Activated CD4-positive, alpha-beta memory T cell treated with anti-CD3 and anti-CD28 coated beads for 36 hours (primary cell): ENCODE data around the gene LRCH3. TPM values are rescaled to one million over a fixed set of nuclear protein-coding genes. Genes with fewer than 3 reads are reported as not detected.

Experiments used
- CTCF ChIA-PET: fragments of 350-600 bp; sonication (Branson Sonifier 250); formaldehyde crosslinking; loops from one replicate; lab custom pipeline; 2021; ENCODE audit warnings: antibody characterized with exemption, inconsistent platforms; lab: Charles Lee
- POLR2A ChIA-PET: fragments of 350-600 bp; sonication (Branson Sonifier 250); formaldehyde crosslinking; loops from one replicate; lab custom pipeline; 2021; ENCODE audit warnings: antibody characterized with exemption; lab: Charles Lee
- DNase-seq: peaks from one replicate; pipeline ENCODE4 v3.0.0-alpha.2; 2020
- H3K27ac Mint-ChIP-seq: one replicate; pipeline ENCODE4 v1.8.0; 2021; ENCODE audit warnings: mixed read lengths
- H3K27me3 Mint-ChIP-seq: one replicate; pipeline ENCODE4 v1.8.0; 2021; ENCODE audit warnings: mixed read lengths
- H3K36me3 Mint-ChIP-seq: one replicate; pipeline ENCODE4 v1.8.0; 2021; ENCODE audit warnings: mixed read lengths
- H3K4me1 Mint-ChIP-seq: one replicate; pipeline ENCODE4 v1.8.0; 2021; ENCODE audit warnings: low read depth, mixed read lengths
- H3K4me3 Mint-ChIP-seq: one replicate; pipeline ENCODE4 v1.8.0; 2021; ENCODE audit warnings: mild to moderate bottlenecking, mixed read lengths
- H3K9me3 Mint-ChIP-seq: one replicate; pipeline ENCODE4 v1.8.0; 2021; ENCODE audit warnings: mixed read lengths
- intact Hi-C: fragments of 100-400 bp; cut with micrococcal nuclease; formaldehyde crosslinking; loops from one replicate; pipeline ENCODE4 v1.15.1; 2023
- total RNA-seq, 2 experiments: library from RNA; stranded (reverse); gene quantifications; one replicate each; pipeline ENCODE4 v1.2.3, GENCODE V29; 2021

The LRCH3 gene
- 10 to 100 TPM; 50.1 to 51.1 TPM for total RNA-seq

DNA sequence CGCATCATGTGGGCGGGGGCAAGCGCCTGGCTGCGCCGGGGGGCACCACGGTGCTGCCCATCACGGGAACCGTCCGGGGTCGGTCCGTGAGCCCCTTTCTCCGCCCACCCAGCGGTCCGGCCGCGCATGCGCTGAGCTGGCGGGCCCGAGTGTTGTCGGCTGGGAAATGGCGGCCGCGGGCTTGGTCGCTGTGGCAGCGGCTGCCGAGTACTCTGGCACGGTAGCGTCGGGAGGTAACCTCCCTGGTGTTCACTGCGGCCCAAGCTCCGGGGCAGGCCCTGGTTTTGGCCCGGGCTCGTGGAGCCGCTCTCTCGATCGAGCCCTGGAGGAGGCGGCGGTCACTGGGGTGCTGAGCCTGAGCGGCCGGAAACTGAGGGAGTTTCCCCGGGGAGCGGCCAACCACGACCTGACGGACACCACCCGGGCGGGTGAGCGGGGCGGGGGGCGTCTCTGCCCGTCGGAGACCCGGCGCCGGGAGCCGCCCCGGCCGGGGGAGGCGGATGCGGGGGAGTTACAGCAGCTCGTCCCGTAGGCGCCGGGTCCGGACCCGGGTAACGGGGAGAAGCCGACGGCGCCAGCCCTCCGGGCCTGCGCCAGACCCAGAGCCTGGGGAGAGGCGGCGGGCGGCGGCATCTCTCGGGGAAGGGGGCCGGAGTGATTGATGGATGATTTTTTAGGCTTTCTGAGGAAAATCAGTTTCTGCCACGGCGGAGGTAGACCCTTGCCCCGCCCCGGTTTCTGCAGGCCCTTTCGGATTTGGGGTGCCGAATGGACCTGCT, at the start of gene LRCH3:
Gene LRCH3 (plus strand): TSS at position 142 of the 779 bp plus-strand sequence. CDS start 25 bp downstream, at position 167.
- POLR2A ChIA-PET = interaction anchor here (0.9 to 2.1 kb wide), 5 partner anchors 17 to 79 kb away, joined by 3 to 6 read pairs (median 6); no protein-coding TSS in a partner anchor
- peak within 1 kb of the TSS; percentile 88 for H3K27ac Mint-ChIP-seq
- no peaks in the 10 kb centered on the region for H3K36me3 Mint-ChIP-seq
- CTCF ChIA-PET = interaction anchor here (0.5 to 2.0 kb wide), 7 partner anchors 10 to 289 kb away, joined by 3 to 8 read pairs (median 3); partner anchors contain the start of gene FYTTD1
- peaks cover 29% of the 10 kb centered on the region for H3K4me1 Mint-ChIP-seq
- H3K9me3 Mint-ChIP-seq = no peaks in the 10 kb centered on the region
- H3K27me3 Mint-ChIP-seq = no peaks in the 10 kb centered on the region
- intact Hi-C loops = loop anchor here (1.0 to 5.0 kb wide), 2 partner anchors 55 to 56 kb away; partner anchors contain the start of gene RUBCN
- peak; percentile 87 for DNase-seq
- peak within 1 kb of the TSS; percentile 85 for H3K4me3 Mint-ChIP-seq

DNA sequence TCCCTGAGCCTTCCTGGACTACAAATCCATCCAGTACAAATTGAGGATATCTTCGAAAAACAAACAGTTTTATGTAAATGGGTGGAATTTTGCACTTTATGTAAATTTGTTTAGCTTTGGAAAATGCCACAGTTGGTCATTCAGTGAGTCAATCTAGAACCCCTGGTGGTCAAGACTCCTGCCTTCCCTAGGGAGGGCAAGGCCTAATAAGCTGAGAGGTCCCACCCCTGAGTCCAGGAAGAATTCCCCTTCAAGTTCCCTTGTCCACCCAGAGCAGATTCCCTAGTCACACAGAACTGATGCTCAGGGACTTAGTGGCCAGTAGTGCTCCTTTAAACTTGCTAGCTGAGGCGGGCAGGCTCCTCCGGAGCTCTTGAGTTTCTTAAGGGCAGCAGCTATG, 48.3 kb upstream of the LRCH3 start:
- intact Hi-C loops = no loop called here
- Mint-ChIP-seq H3K9me3 (no peaks in the 10 kb centered on the region), H3K4me1 (peaks cover 3% of the 10 kb centered on the region), H3K36me3 (no peaks in the 10 kb centered on the region), H3K27me3 (no peaks in the 10 kb centered on the region), H3K4me3 (no peak overlapping the region), H3K27ac (no peak overlapping the region)
- ChIA-PET POLR2A (no interaction called here), CTCF (interaction anchor here (1.1 to 1.3 kb wide), 2 partner anchors 11 to 27 kb away, joined by 3 read pairs; no protein-coding TSS in a partner anchor)
- no peak for DNase-seq

DNA sequence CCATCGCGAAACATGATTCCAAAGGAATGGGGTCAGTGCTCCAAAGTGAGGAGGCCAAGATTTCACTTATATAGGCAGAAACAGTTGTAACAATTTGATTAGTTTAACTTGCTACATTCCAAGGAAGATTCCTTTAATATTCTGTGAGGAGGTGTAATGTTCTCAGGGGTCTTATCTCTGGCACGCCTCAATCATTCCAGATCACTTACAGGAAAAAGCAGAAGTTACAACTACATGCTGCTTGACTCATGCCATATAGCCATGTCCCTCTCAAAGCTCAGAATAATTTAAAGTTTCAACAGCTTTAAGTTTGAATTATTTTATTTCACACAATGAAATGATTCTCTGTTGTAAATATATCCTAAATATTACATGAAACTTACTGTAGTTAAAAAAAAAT, 44.8 kb upstream of the LRCH3 start:
- intact Hi-C loops = no loop called here
- H3K9me3 Mint-ChIP-seq = no peaks in the 10 kb centered on the region
- DNase-seq = no peak
- POLR2A ChIA-PET = no interaction called here
- H3K27me3 Mint-ChIP-seq = no peaks in the 10 kb centered on the region
- peaks cover 12% of the 10 kb centered on the region for H3K4me1 Mint-ChIP-seq
- H3K4me3 Mint-ChIP-seq = no peak overlapping the region
- peaks cover 2% of the 10 kb centered on the region for H3K36me3 Mint-ChIP-seq
- H3K27ac Mint-ChIP-seq = no peak overlapping the region
- CTCF ChIA-PET = no interaction called here

DNA sequence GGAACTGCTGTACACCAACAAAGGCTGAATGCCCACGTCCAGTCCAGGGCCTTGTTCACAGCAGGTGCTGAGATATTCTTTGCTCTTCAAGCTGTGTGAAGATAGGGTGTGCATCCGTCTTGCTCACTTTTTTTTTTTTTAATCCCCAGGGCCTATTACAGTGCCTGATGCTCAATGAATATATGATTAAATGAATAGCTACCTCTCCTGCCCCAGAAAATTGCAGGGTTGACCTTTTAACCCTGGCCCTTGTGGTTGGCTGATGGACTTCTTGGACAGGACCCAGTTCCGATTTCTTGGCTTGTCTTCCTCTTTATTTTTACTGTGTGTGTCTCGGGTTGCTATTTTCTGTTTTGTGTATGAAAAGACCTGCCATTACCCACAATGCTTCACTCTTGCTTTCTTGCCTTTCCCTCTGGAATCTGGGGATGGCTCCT, 44.2 kb upstream of the LRCH3 start:
- H3K4me1 Mint-ChIP-seq = peaks cover 14% of the 10 kb centered on the region
- H3K27ac Mint-ChIP-seq = no peak overlapping the region
- H3K27me3 Mint-ChIP-seq = no peaks in the 10 kb centered on the region
- intact Hi-C loops = no loop called here
- ChIA-PET CTCF (no interaction called here), POLR2A (no interaction called here)
- DNase-seq = no peak
- no peak overlapping the region for H3K4me3 Mint-ChIP-seq
- peaks cover 2% of the 10 kb centered on the region for H3K36me3 Mint-ChIP-seq
- no peaks in the 10 kb centered on the region for H3K9me3 Mint-ChIP-seq

DNA sequence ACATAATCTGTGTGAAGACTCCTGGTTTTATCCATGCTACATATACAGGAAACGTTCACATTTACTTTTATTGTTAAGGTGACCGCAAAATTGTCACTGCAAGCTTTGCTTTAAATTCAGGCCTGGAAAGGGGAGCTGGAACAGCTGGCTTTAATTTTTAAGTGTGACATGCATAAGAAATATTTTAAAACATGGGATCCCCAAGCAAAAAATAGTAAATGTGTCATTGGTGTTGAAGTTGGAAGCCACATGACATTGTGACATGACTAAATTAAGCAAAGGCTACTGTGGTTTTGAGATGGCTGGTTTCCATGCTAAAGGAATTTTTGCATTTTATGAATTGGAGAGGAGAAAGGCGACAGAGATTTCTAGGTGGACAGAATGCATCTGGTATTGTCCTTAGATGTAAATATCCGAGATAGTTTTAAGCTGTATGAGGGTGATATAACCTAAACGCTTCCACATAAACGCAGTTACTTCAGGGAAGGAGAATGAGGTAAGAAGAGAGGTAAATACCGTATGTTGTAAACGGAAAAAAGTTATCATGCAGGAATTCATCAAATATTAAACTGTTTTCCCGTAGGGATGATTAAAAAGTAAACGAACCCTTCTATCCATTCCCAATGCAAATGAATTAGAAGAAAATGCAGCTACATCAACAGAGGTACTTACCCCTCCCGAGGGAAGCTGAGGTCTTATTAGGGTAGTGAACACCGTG, 42.3 kb upstream of the LRCH3 start:
- peak overlapping the region; percentile 98 for H3K4me3 Mint-ChIP-seq
- intact Hi-C loops = loop anchor here (1.0 kb wide), 1 partner anchor 12 kb away; the partner anchor contains the start of gene RUBCN

DNA sequence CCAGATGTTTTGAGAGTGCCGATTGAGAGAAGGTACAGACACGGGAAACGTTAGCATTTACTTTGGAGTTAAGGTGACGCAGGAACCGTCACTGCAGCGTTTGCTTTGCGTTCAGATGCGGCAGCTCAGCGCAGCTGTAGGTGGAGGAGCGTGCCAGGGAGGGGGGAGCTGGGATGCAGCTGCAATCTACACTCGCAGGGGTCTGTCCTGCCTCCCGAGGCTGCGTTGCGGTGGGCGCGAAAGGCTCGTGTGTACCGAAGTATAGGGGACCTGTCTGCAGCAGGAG, 41.8 kb upstream of the LRCH3 start:
- DNase-seq = peak; percentile 75
- ChIA-PET POLR2A (interaction anchor here (1.3 kb wide), 1 partner anchor 13 kb away, joined by 7 read pairs; the partner anchor contains the start of gene RUBCN), CTCF (interaction anchor here (0.6 to 1.1 kb wide), 2 partner anchors 41 to 43 kb away, joined by 3 to 6 read pairs; partner anchors contain the start of gene LRCH3)
- Mint-ChIP-seq H3K4me1 (peaks cover 32% of the 10 kb centered on the region), H3K27me3 (no peaks in the 10 kb centered on the region), H3K36me3 (peaks cover 2% of the 10 kb centered on the region), H3K9me3 (no peaks in the 10 kb centered on the region), H3K4me3 (peak overlapping the region; percentile 98), H3K27ac (peak overlapping the region; percentile 81)
- intact Hi-C loops = loop anchor here (1.0 kb wide), 1 partner anchor 13 kb away; the partner anchor contains the start of gene RUBCN

More for the DNA sequence above, 42.3 kb upstream of the LRCH3 start:
- no peaks in the 10 kb centered on the region for H3K9me3 Mint-ChIP-seq
- no peak for DNase-seq
- ChIA-PET POLR2A (interaction anchor here (0.8 to 1.3 kb wide), 2 partner anchors 13 to 42 kb away, joined by 6 to 7 read pairs; partner anchors contain the start of genes LRCH3 and RUBCN), CTCF (interaction anchor here (0.6 to 1.1 kb wide), 3 partner anchors 9 to 44 kb away, joined by 3 to 6 read pairs (median 6); partner anchors contain the start of gene LRCH3)
- H3K4me1 Mint-ChIP-seq = peaks cover 28% of the 10 kb centered on the region
- H3K27ac Mint-ChIP-seq = peak overlapping the region; percentile 81
- H3K36me3 Mint-ChIP-seq = peaks cover 2% of the 10 kb centered on the region
- H3K27me3 Mint-ChIP-seq = no peaks in the 10 kb centered on the region

DNA sequence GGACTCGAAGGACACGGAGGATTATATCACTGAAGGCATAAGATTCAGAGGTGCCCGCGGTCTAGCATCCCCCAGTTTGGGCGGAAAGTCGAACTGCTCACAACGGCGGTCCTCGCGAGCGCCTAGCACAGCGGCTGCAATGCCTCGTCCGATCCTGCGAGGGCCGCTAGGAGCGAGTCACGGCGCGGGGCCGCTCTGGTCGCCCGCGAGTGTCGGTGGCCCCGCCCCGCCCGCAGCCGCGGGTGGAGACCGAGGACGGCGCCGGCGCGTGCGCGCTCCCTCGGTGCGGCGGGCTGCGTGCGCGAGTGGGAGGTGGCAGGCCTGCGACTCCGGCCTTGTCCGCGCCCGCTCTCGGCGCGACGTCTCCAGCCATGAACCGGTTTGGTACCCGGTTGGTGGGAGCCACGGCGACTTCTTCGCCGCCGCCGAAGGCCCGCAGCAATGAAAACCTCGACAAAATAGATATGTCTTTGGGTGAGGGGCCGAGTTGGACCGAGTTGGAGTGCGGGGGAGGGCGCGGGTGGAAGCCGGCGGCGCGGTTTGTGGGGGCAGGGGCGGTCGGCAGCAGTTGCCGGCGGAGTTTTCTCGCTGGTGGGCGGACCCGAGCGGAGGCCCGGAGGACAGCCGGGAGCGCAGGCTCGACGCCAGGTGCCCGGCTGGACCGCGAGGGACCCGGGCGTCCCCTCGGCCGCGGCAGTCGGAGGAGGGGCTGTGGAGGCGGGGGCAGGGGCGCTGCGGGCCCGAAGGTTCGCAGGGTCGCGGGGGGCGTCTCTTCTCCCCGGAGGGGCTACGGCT, 41.3 kb upstream of the LRCH3 start, which contains the start of gene FYTTD1:
Gene FYTTD1 (plus strand): TSS at position 283 of the 795 bp plus-strand sequence. CDS start 89 bp downstream, at position 372.
- no peaks in the 10 kb centered on the region for H3K9me3 Mint-ChIP-seq
- peak; percentile 90 for DNase-seq
- CTCF ChIA-PET = interaction anchor here (1.1 to 1.3 kb wide), 2 partner anchors 37 to 43 kb away, joined by 6 to 8 read pairs; no protein-coding TSS in a partner anchor
- H3K4me3 Mint-ChIP-seq = peak within 1 kb of the TSS; percentile 98
- peaks cover 2% of the 10 kb centered on the region for H3K36me3 Mint-ChIP-seq
- peaks cover 33% of the 10 kb centered on the region for H3K4me1 Mint-ChIP-seq
- intact Hi-C loops = loop anchor here (1.0 to 2.0 kb wide), 3 partner anchors 13 to 43 kb away; partner anchors contain the start of gene RUBCN
- H3K27me3 Mint-ChIP-seq = no peaks in the 10 kb centered on the region
- H3K27ac Mint-ChIP-seq = peak within 1 kb of the TSS; percentile 92
- POLR2A ChIA-PET = interaction anchor here (1.3 to 2.0 kb wide), 2 partner anchors 14 to 41 kb away, joined by 6 to 7 read pairs; partner anchors contain the start of genes LRCH3 and RUBCN

DNA sequence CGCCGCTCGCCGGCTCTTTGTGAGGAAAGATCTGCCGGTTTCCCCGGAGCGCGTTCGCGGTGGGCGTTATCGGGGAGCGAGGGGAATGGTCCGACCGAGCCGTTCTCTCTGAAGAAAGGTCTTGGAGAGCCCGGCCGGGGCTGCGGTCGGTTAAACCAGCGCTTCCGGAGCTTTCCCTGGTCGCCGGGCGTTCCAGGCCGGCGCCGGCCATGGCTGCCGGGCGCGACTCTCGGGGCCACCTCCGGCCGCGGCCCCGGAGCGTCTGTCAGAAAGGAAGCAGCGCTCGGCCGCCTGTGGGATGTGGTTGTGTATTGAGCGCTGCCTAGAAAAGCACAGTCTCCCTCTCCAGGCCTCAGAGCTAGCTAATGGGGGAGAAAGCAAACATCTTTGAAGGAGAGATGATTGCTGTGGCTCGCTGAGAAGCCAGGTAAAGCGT, 40.6 kb upstream of the LRCH3 start:
- H3K4me1 Mint-ChIP-seq = peaks cover 36% of the 10 kb centered on the region
- POLR2A ChIA-PET = interaction anchor here (2.0 kb wide), 1 partner anchor 41 kb away, joined by 6 read pairs; the partner anchor contains the start of gene LRCH3

DNA sequence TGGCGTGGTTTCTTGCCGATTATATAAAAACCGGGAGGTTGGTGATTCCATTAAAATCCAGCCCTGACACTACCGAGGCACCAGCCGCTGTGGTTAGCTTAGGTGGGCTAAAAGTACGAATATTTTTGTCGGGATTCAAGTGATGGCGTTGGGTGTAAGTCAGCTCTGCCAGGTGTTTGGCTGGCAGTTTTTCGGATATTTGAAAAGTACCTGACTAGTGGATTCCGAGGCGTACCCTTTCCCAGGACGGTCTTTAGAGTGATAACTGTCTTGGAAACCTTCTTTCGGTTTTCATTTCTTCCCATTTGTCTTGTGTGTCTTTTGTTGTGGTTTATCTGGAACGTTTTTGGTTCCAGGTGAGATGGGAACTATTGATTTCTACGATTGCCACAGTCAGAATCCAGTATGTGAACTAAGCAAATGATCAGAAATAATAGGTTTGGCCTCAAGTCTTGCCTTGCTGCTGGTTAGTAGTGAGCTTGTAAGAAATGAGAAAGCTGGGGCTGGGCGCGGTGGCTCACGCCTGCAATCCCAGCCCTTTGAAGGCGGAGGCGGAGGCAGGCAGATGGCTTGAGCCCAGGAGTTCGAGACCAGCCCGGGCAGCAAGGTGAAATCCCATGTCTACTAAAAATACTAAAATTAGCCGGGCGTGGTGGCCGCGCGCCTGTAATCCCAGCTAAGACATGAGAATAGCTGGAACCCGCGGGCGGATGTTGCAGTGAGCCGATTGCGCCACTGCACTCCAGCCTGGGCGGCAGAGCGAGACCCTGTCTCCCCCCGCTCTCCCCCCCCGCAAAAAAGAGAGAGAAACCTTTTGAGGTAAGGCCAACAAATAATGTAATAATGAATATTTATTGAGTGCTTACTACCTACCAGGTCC, 40.0 kb upstream of the LRCH3 start:
- intact Hi-C loops = loop anchor here (1.0 to 2.0 kb wide), 2 partner anchors 39 to 42 kb away; no protein-coding TSS in a partner anchor
- peaks cover 38% of the 10 kb centered on the region for H3K4me1 Mint-ChIP-seq
- POLR2A ChIA-PET = interaction anchor here (2.0 kb wide), 1 partner anchor 40 kb away, joined by 6 read pairs; the partner anchor contains the start of gene LRCH3
- no peaks in the 10 kb centered on the region for H3K9me3 Mint-ChIP-seq
- peak overlapping the region; percentile 92 for H3K27ac Mint-ChIP-seq
- H3K36me3 Mint-ChIP-seq = peaks cover 4% of the 10 kb centered on the region
- H3K4me3 Mint-ChIP-seq = peak overlapping the region; percentile 98
- H3K27me3 Mint-ChIP-seq = no peaks in the 10 kb centered on the region
- DNase-seq = peak; percentile 69
- CTCF ChIA-PET = interaction anchor here (0.6 to 1.3 kb wide), 3 partner anchors 16 to 290 kb away, joined by 3 to 8 read pairs (median 3); no protein-coding TSS in a partner anchor

More for the DNA sequence above, 40.6 kb upstream of the LRCH3 start:
- Mint-ChIP-seq H3K27ac (peak overlapping the region; percentile 92), H3K9me3 (no peaks in the 10 kb centered on the region), H3K27me3 (no peaks in the 10 kb centered on the region), H3K4me3 (peak overlapping the region; percentile 98), H3K36me3 (peaks cover 2% of the 10 kb centered on the region)
- CTCF ChIA-PET = interaction anchor here (0.6 to 1.3 kb wide), 3 partner anchors 15 to 291 kb away, joined by 3 to 8 read pairs (median 3); no protein-coding TSS in a partner anchor
- intact Hi-C loops = loop anchor here (1.0 to 2.0 kb wide), 2 partner anchors 38 to 42 kb away; no protein-coding TSS in a partner anchor
- DNase-seq = peak; percentile 70

DNA sequence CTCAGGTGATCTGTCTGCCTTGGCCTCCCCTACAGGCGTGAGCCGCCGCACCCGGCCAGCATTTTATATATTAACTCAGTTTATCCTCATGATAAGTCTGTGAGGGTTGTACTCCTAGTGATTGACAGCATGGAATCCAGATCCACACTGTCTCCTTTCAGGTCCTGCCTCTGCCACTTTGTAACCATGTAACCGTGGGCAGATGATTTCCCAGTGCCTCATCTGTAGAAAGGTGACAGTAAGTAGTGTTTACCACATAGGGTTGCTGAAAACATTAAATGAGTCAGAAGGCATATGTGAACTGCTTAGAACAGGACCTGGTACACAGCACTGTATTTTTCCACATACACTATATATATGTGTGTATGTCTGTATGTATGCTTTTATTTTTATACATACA, 38.9 kb upstream of the LRCH3 start:
- peak overlapping the region; percentile 76 for H3K4me3 Mint-ChIP-seq
- H3K9me3 Mint-ChIP-seq = no peaks in the 10 kb centered on the region
- H3K36me3 Mint-ChIP-seq = peaks cover 8% of the 10 kb centered on the region
- ChIA-PET POLR2A (no interaction called here), CTCF (no interaction called here)
- intact Hi-C loops = loop anchor here (2.0 kb wide), 1 partner anchor 51 kb away; no protein-coding TSS in a partner anchor
- DNase-seq = peak; percentile 56
- H3K27me3 Mint-ChIP-seq = no peaks in the 10 kb centered on the region
- peaks cover 43% of the 10 kb centered on the region for H3K4me1 Mint-ChIP-seq
- H3K27ac Mint-ChIP-seq = peak overlapping the region; percentile 79
